Left ventricle myocardium inferior (tissue), 1 donor: ENCODE data around the gene PRRC2B. TPM values are rescaled to one million over a fixed set of nuclear protein-coding genes. Genes with fewer than 3 reads are reported as not detected.

Experiments
- DNase-seq: peaks from one replicate; pipeline ENCODE4 v3.0.0-alpha.2; 2020
- H3K27ac ChIP-seq: fragments of 200-600 bp; replicated peaks from 2 replicates; pipeline ENCODE4 v1.8.0; 2021
- H3K27me3 ChIP-seq: fragments of 200-600 bp; 2 replicates; pipeline ENCODE4 v1.8.0; 2021; ENCODE audit warnings: low read depth
- H3K36me3 ChIP-seq: fragments of 200-600 bp; 2 replicates; pipeline ENCODE4 v1.8.0; 2021
- H3K4me1 ChIP-seq: fragments of 200-600 bp; 2 replicates; pipeline ENCODE4 v1.8.0; 2021
- H3K4me3 ChIP-seq: fragments of 200-600 bp; 2 replicates; pipeline ENCODE4 v1.8.0; 2021; ENCODE audit warnings: mild to moderate bottlenecking, moderate library complexity
- H3K9me3 ChIP-seq: fragments of 200-600 bp; replicated peaks from 2 replicates; pipeline ENCODE4 v1.8.0; 2021
- CTCF ChIP-seq: fragments of 200-600 bp; IDR thresholded peaks from 2 replicates; pipeline ENCODE4 v1.8.0; 2021; ENCODE audit warnings: antibody characterized with exemption, mild to moderate bottlenecking, borderline replicate concordance
- intact Hi-C: fragments of 100-400 bp; cut with micrococcal nuclease; formaldehyde crosslinking; loops from one replicate; pipeline ENCODE4 v1.11.0; 2022
- total RNA-seq: library from RNA; stranded (reverse); fragmentation: NEBNext Ultra II Directional; extraction: Animal tissue kit (Norgen Biotek cat#: 25700); gene quantifications from one replicate; pipeline ENCODE4 v1.2.1, GENCODE V29; 2021
- donor health status: DM: no; HTN: yes; CAD: no; lungs with severe emphysema.

PRRC2B gene
- total RNA-seq, 1 donor from 2014 or later, result 109 TPM

DNA sequence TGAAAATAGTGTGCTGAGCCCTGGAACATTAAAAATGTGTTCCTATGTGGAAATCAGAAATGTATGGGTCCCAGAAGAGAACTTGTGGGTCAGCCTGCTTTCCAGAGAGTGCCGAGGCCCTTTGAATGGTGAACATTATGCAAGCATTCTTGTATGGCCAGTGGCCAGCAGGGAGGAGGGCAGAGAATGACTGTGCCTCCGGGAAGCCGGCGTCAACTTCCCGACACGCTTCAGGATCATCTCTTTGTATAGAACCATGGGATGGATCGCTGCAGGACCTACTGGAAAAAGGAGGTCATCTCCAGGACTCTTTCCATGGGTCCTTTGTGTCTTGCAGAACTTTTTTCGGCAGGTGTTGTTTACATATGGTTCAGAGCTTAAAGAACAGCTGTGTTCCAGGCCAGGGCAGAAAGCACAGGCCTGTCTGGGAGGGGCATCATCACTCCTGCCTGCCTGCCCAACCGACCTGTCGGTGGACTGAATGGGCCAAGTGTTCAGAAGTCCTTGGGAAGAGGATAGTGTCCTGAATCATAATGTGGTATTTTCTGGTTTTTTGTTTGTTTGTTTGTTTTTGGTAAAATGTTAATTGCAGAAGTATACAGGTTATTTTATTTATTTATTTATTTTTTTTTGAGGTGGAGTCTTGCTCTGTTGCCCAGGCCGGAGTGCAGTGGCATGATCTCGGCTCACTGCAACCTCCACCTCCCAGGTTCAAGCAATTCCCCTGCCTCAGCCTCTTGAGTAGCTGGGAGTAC is 9.0 kb downstream of the PRRC2B start:
- intact Hi-C loops, result no loop called here
- peak; percentile 89 for DNase-seq
- no peaks in the 10 kb centered on the region for H3K36me3 ChIP-seq
- no peaks in the 10 kb centered on the region for H3K9me3 ChIP-seq
- no peak for TF ChIP-seq CTCF
- H3K27ac ChIP-seq, result peak overlapping the region; percentile 88
- no peaks in the 10 kb centered on the region for H3K27me3 ChIP-seq
- peaks cover 100% of the 10 kb centered on the region for H3K4me1 ChIP-seq
- H3K4me3 ChIP-seq, result peak overlapping the region; percentile 50

DNA sequence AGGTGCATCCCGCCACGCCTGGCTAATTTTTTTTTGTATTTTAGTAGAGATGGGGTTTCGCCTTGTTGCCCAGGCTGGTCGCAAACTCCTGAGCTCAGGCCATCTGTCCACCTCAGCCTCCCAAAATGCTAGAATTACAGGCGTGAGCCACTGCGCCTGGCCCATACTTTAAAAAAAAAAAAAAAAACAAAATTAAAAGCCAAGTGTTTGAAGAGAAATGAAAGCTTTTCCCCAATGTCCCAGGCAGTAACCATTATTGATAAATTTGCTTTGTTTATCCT is 9.5 kb downstream of the PRRC2B start:
- peaks cover 100% of the 10 kb centered on the region for H3K4me1 ChIP-seq
- TF ChIP-seq CTCF, result no peak
- no peak for DNase-seq
- H3K4me3 ChIP-seq, result peak overlapping the region; percentile 50
- peak overlapping the region; percentile 88 for H3K27ac ChIP-seq
- H3K9me3 ChIP-seq, result no peaks in the 10 kb centered on the region
- no peaks in the 10 kb centered on the region for H3K27me3 ChIP-seq
- intact Hi-C loops, result no loop called here
- H3K36me3 ChIP-seq, result no peaks in the 10 kb centered on the region

- H3K4me3 ChIP-seq, result peak overlapping the region; percentile 46
- no peak for DNase-seq
- H3K9me3 ChIP-seq, result no peaks in the 10 kb centered on the region
- no peaks in the 10 kb centered on the region for H3K27me3 ChIP-seq
- intact Hi-C loops, result no loop called here
- H3K36me3 ChIP-seq, result no peaks in the 10 kb centered on the region
- TF ChIP-seq CTCF, result no peak
- H3K4me1 ChIP-seq, result peaks cover 100% of the 10 kb centered on the region
- H3K27ac ChIP-seq, result peak overlapping the region; percentile 88
Measured at GRCh38 chr9:131404581-131404980, 10.7 kb downstream of the PRRC2B start.

- peak overlapping the region; percentile 46 for H3K4me3 ChIP-seq
- peak overlapping the region; percentile 88 for H3K27ac ChIP-seq
Measured at GRCh38 chr9:131404987-131405386, 11.1 kb downstream of the PRRC2B start.

DNA sequence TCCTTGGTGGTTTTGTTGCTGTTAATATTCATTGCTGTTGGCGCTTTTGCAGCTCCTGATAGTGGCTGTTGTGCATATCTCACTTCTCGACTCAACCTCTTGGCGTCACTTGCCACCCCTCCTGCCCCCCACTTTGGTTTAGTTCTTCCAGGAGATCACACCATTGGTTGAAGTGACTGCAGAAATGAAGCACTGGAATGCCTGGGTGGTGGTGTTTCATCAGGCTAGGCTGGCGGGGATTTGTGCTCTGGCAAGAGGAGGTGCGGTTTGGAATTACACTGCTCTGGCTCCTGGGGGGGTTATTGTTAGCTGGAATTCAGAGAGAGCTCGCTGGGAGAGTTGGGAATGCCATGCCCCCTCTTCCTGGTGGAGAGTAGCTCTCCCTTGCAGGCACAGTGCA is 11.5 kb downstream of the PRRC2B start:
- peak; percentile 69 for DNase-seq
- peak overlapping the region; percentile 46 for H3K4me3 ChIP-seq
- H3K27ac ChIP-seq, result peak overlapping the region; percentile 88
- no peaks in the 10 kb centered on the region for H3K27me3 ChIP-seq
- TF ChIP-seq CTCF, result no peak
- H3K36me3 ChIP-seq, result no peaks in the 10 kb centered on the region
- H3K4me1 ChIP-seq, result peaks cover 100% of the 10 kb centered on the region
- no peaks in the 10 kb centered on the region for H3K9me3 ChIP-seq
- intact Hi-C loops, result no loop called here

More at GRCh38 chr9:131404987-131405386, 11.1 kb downstream of the PRRC2B start:
- no peak for TF ChIP-seq CTCF
- intact Hi-C loops, result no loop called here
- Histone ChIP-seq H3K36me3 (no peaks in the 10 kb centered on the region), H3K4me1 (peaks cover 100% of the 10 kb centered on the region), H3K27me3 (no peaks in the 10 kb centered on the region), H3K9me3 (no peaks in the 10 kb centered on the region)
- DNase-seq, result no peak
